HepG2 (cell line): ENCODE measurements around the gene GAS6.

Experiments
- ADNP ChIP-seq: sonication (generic); formaldehyde crosslinking; IDR thresholded peaks from 2 replicates; pipeline ENCODE4 v1.4.0; 2020; ENCODE audit warnings: missing genetic modification reagents
- EZH2 ChIP-seq: conservative IDR thresholded peaks from 2 replicates; pipeline ENCODE4 v1.6.1; 2012; ENCODE audit warnings: mild to moderate bottlenecking, low read depth, low read length, moderate library complexity
- HNF4G ChIP-seq, 2 experiments: sonication (generic) in 1 of 2; formaldehyde crosslinking in 1 of 2; IDR thresholded peaks; 2 replicates each; pipeline versions ENCODE4 v1.4.0 to v1.6.1; 2011 to 2020; ENCODE audit warnings: borderline replicate concordance in 2 of 2, low read depth in 2 of 2, mild to moderate bottlenecking in 2 of 2, low read length in 1 of 2, missing genetic modification reagents in 1 of 2, moderate library complexity in 1 of 2
- LBX2 ChIP-seq: sonication (generic); formaldehyde crosslinking; IDR thresholded peaks from 2 replicates; pipeline ENCODE4 v1.5.0; 2020; ENCODE audit warnings: missing genetic modification reagents, mild to moderate bottlenecking, borderline replicate concordance
- MAFK ChIP-seq, 2 experiments: IDR thresholded peaks in 1 of 2; conservative IDR thresholded peaks in 1 of 2; 2 replicates each; pipeline ENCODE4 v1.6.1; 2011; ENCODE audit warnings: improper control_type of control experiment in 2 of 2, low read length in 2 of 2
- NR3C1 ChIP-seq: sonication (generic); formaldehyde crosslinking; IDR thresholded peaks from 2 replicates; pipeline ENCODE4 v1.4.0; 2020; ENCODE audit warnings: missing genetic modification reagents
- SETDB1 ChIP-seq: sonication (generic); formaldehyde crosslinking; IDR thresholded peaks from 2 replicates; pipeline ENCODE4 v1.5.1; 2020; ENCODE audit warnings: missing genetic modification reagents, mild to moderate bottlenecking, borderline replicate concordance
- TBL1XR1 ChIP-seq: fragments of 150-350 bp; IDR thresholded peaks from 2 replicates; pipeline ENCODE4 v1.6.1; 2014; ENCODE audit warnings: borderline replicate concordance, low read length; ENCODE audit not compliant: partially characterized antibody

GRCh38 chr13:113851480-113851803 is 12.4 kb downstream of the GAS6 start:
- TF ChIP-seq TBL1XR1 (no peak), SETDB1 (CRISPR knock-in tag) (no peak), ADNP (CRISPR knock-in tag) (no peak), MAFK (conservative IDR thresholded peaks at IDR 0.05 in 1 of 2, IDR thresholded peaks at IDR 0.05 in 1 of 2; ENCODE audit: low read length in 2 of 2) (no peak), EZH2 (no peak), LBX2 (CRISPR knock-in tag) (no peak), HNF4G (IDR thresholded peaks at IDR 0.05; ENCODE audit: borderline replicate concordance, low read depth, low read length) (no peak), HNF4G (CRISPR knock-in tag; IDR thresholded peaks at IDR 0.05; ENCODE audit: borderline replicate concordance, low read depth) (no peak), NR3C1 (CRISPR knock-in tag) (no peak)
